Sigmoid colon (tissue), 7 donors: ENCODE results near the gene GSTK1. TPM values are rescaled to one million over a fixed set of nuclear protein-coding genes. Genes with fewer than 3 reads are reported as not detected.
"Not testable (repeated sequence)": the region's sequence is repeated elsewhere in the genome, so short reads cannot be mapped to it uniquely, and the experiment has no call there.

Source experiments
- DNase-seq: peaks from one replicate; pipeline ENCODE4 v3.0.0-alpha.2; 2019
- H3K27ac ChIP-seq, 4 donors: fragments of 200-600 bp; sonication (generic); one replicate each; pipeline ENCODE4 v1.5.1; 2016 to 2019; ENCODE audit warnings: mild to moderate bottlenecking in 1 of 4
- H3K27me3 ChIP-seq, 3 donors: fragments of 200-600 bp; sonication (generic); one replicate each; pipeline ENCODE4 v1.5.1; 2019; ENCODE audit warnings: mild to moderate bottlenecking in 1 of 3
- H3K36me3 ChIP-seq, 4 donors: fragments of 200-600 bp; sonication (generic); one replicate each; pipeline ENCODE4 v1.5.1; 2016 to 2019
- H3K4me1 ChIP-seq, 4 donors: fragments of 200-600 bp; sonication (generic); one replicate each; pipeline ENCODE4 v1.5.1; 2017 to 2019
- H3K4me3 ChIP-seq, 4 donors: fragments of 200-600 bp; sonication (generic); one replicate each; pipeline ENCODE4 v1.5.1; 2017 to 2019; ENCODE audit warnings: mild to moderate bottlenecking in 2 of 4, moderate library complexity in 1 of 4
- H3K9me3 ChIP-seq, 4 donors: fragments of 200-600 bp in 3 of 4; sonication (generic) in 3 of 4; one replicate each; pipeline versions ENCODE4 v1.5.1 to v1.6.1; 2013 to 2019
- EP300 ChIP-seq, 4 donors: sonication (generic); formaldehyde crosslinking; IDR thresholded peaks; one replicate each; pipeline ENCODE4 v1.6.1; 2017; ENCODE audit warnings: antibody characterized with exemption in 4 of 4
- POLR2A ChIP-seq, 2 donors: fragments of 450-650 bp; IDR thresholded peaks; one replicate each; pipeline ENCODE4 v1.6.1; 2016; ENCODE audit warnings: antibody characterized with exemption in 2 of 2, mild to moderate bottlenecking in 2 of 2, moderate library complexity in 2 of 2
- POLR2AphosphoS5 ChIP-seq, 4 donors: sonication (generic); formaldehyde crosslinking; IDR thresholded peaks; one replicate each; pipeline ENCODE4 v1.6.1; 2017; ENCODE audit warnings: antibody characterized with exemption in 4 of 4
- WGBS, 2 donors: extraction: QIAGEN DNeasy Blood & Tissue Kit; methylation state at CpG; one replicate each; pipeline ENCODE4 v1.1.7; 2013; 5-methylcytosine and 5-hydroxymethylcytosine counted together
- intact Hi-C: fragments of 100-400 bp; cut with DNase I; formaldehyde crosslinking; loops from one replicate; pipeline ENCODE4 v1.15.1; 2023
- polyA plus RNA-seq, 3 donors: library from polyadenylated mRNA; stranded (reverse); fragments of 200-250 nt; gene quantifications; one replicate each; pipeline ENCODE4 v1.2.3, GENCODE V29; 2013
- total RNA-seq, 4 donors: library from RNA; depleted of rRNA; stranded (reverse); fragments of >200 nt; gene quantifications; one replicate each; pipeline ENCODE4 v1.1.0, GENCODE V29; 2016
- TF ChIP-seq, protein P1 (sequence below), 4 experiments: fragments of 450-650 bp in 3 of 4; fragments of 200-600 bp in 1 of 4; IDR thresholded peaks; one replicate each; pipeline ENCODE4 v1.5.1; 2016 to 2019; ENCODE audit warnings: antibody characterized with exemption in 4 of 4, mild to moderate bottlenecking in 3 of 4, moderate library complexity in 2 of 4
- donor health status: healthy with polysubstance abuse.
- donor health status: Bipolar disorder and iron deficiency.
- donor health status: healthy.

The GSTK1 gene
- total and polyA plus RNA-seq, 7 donors: 111 to 247 (median 158) TPM

DNA sequence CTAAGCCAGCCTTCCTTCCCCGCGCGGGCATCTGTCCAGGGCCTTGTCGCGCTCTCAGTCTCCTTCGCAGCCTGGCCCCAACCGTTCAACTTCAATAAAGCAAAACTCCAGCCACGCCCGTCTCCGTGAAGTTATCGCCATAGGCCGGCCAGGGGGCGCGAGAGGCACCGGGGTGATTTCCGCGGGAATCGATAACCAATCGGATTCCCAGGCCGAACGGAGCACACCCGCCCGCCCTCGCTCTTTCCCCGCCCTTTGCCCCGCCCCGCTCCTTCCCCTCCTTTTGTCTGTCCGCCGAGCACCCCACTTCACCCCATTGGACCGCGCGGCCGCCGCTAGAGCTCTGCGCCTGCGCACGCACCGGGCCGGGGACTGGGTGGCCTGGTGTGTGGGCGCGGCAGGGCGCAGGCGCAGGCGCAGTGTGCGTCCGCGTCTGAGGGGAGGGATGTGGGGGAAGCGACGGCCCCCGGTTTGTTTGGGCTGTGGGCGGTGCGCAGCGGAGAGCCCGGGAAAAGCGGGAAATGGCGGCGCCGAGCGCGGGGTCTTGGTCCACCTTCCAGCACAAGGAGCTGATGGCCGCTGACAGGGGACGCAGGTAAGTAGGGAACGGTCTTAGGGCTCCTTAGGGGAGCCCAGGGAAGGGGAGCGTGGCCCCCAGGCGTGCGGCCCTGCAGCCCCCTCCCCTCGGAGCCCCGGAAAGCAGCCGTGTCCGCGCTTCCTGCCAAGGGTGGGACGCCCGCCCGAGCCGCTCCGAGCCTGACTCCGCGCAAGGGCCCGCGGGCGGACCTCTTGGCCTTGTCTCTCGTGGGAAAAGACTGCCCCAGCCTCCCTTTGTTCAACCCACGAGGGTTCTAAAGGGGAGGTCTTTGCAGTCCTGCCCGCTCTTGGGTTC is 24.9 kb downstream of the GSTK1 start, which contains the start of gene CASP2:
Gene CASP2, plus strand, starts transcription at position 417 of the 892 bp plus-strand sequence. Its CDS starts 105 bp downstream, at position 522.
- Histone ChIP-seq H3K36me3 (peaks cover 5 to 20% (median 16%) of the 10 kb centered on the region in 4 donors), H3K4me1 (peaks cover 0 to 32% (median 27%) of the 10 kb centered on the region in 4 donors), H3K4me3 (peak within 1 kb of the TSS; percentile 88 to 99 (median 94)), H3K9me3 (no peaks in the 10 kb centered on the region), H3K27ac (peak within 1 kb of the TSS; percentile 91 to 95 (median 94)), H3K27me3 (no peaks in the 10 kb centered on the region)
- peak; percentile 99 for DNase-seq
- TF ChIP-seq POLR2A (IDR thresholded peaks at IDR 0.05) (peak in 1 of 2 donors; percentile 62), EP300 (IDR thresholded peaks at IDR 0.05) (no peak), POLR2AphosphoS5 (IDR thresholded peaks at IDR 0.05) (peak; percentile 65 to 89 (median 84))
- TF ChIP-seq, protein P1, sequence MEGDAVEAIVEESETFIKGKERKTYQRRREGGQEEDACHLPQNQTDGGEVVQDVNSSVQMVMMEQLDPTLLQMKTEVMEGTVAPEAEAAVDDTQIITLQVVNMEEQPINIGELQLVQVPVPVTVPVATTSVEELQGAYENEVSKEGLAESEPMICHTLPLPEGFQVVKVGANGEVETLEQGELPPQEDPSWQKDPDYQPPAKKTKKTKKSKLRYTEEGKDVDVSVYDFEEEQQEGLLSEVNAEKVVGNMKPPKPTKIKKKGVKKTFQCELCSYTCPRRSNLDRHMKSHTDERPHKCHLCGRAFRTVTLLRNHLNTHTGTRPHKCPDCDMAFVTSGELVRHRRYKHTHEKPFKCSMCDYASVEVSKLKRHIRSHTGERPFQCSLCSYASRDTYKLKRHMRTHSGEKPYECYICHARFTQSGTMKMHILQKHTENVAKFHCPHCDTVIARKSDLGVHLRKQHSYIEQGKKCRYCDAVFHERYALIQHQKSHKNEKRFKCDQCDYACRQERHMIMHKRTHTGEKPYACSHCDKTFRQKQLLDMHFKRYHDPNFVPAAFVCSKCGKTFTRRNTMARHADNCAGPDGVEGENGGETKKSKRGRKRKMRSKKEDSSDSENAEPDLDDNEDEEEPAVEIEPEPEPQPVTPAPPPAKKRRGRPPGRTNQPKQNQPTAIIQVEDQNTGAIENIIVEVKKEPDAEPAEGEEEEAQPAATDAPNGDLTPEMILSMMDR (IDR thresholded peaks at IDR 0.05): peak in 2 of 4 experiments; percentile 13 to 27
- 3 to 4% methylated on average over 84 of the region's 84 CpGs for WGBS, 2 donors
- intact Hi-C loops: loop anchor here (2.0 to 5.0 kb wide), 2 partner anchors 23 to 94 kb away; partner anchors contain the start of gene ZYX

- Histone ChIP-seq H3K9me3 (no peaks in the 10 kb centered on the region), H3K27me3 (no peaks in the 10 kb centered on the region), H3K27ac (peak overlapping the region; percentile 91 to 95 (median 94)), H3K36me3 (peaks cover 12 to 27% (median 23%) of the 10 kb centered on the region in 4 donors), H3K4me3 (peak overlapping the region; percentile 88 to 99 (median 94)), H3K4me1 (peaks cover 0 to 32% (median 27%) of the 10 kb centered on the region in 4 donors)
- intact Hi-C loops: loop anchor here (2.0 to 5.0 kb wide), 2 partner anchors 24 to 93 kb away; partner anchors contain the start of gene ZYX
- WGBS, 2 donors: 1% methylated on average over 11 of the region's 11 CpGs
- DNase-seq: no peak
- TF ChIP-seq EP300 (IDR thresholded peaks at IDR 0.05): no peak
- no peak for TF ChIP-seq POLR2A (IDR thresholded peaks at IDR 0.05)
- TF ChIP-seq, protein P1 (IDR thresholded peaks at IDR 0.05): no peak
- no peak for TF ChIP-seq POLR2AphosphoS5 (IDR thresholded peaks at IDR 0.05)
Observed at GRCh38 chr7:143288836-143289235, 25.6 kb downstream of the GSTK1 start.

- Histone ChIP-seq H3K27me3 (no peaks in the 10 kb centered on the region), H3K9me3 (no peaks in the 10 kb centered on the region), H3K4me1 (peaks cover 0 to 32% (median 27%) of the 10 kb centered on the region in 4 donors), H3K27ac (peak overlapping the region; percentile 91 to 95 (median 94)), H3K36me3 (peaks cover 18 to 32% (median 28%) of the 10 kb centered on the region in 4 donors), H3K4me3 (peak overlapping the region; percentile 88 to 99 (median 94))
- DNase-seq: no peak
- intact Hi-C loops: loop anchor here (2.0 to 5.0 kb wide), 2 partner anchors 25 to 93 kb away; partner anchors contain the start of gene ZYX
- TF ChIP-seq, protein P1 (IDR thresholded peaks at IDR 0.05): no peak
- TF ChIP-seq POLR2AphosphoS5 (IDR thresholded peaks at IDR 0.05): no peak
- no peak for TF ChIP-seq EP300 (IDR thresholded peaks at IDR 0.05)
- TF ChIP-seq POLR2A (IDR thresholded peaks at IDR 0.05): no peak
- 7 to 18% methylated on average over 6 of the region's 6 CpGs for WGBS, 2 donors
Observed at GRCh38 chr7:143289421-143289820, 26.2 kb downstream of the GSTK1 start.

DNA sequence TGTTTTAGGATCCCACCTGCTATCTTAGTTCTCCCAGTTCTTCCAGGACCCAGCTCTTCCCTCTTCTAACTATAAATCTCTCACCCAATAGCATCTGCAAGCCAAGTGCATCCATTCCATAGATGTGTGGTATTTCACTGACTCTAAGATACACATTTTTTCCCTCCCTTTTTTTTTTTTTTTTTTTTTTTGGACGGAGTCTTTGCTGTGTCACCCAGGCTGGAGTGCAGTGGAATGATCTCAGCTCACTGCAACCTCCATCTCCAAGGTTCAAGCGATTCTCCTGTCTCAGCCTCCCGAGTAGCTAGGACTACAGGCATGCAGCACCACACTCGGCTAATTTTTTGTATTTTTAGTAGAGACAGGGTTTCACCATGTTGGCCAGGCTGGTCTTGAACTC is 26.6 kb downstream of the GSTK1 start:
- not testable (repeated sequence) for H3K27ac ChIP-seq, H3K4me3 ChIP-seq, H3K27me3 ChIP-seq, H3K9me3 ChIP-seq, DNase-seq
- 52 to 60% methylated on average over 4 of the region's 4 CpGs for WGBS, 2 donors
- peaks cover 23 to 37% (median 32%) of the 10 kb centered on the region in 4 donors for H3K36me3 ChIP-seq
- intact Hi-C loops: loop anchor here (2.0 to 5.0 kb wide), 2 partner anchors 25 to 92 kb away; partner anchors contain the start of gene ZYX
- peaks cover 0 to 32% (median 27%) of the 10 kb centered on the region in 4 donors for H3K4me1 ChIP-seq

GRCh38 chr7:143290293-143290692 is 27.1 kb downstream of the GSTK1 start:
- intact Hi-C loops: no loop called here
- TF ChIP-seq POLR2A (IDR thresholded peaks at IDR 0.05): no peak
- TF ChIP-seq, protein P1 (IDR thresholded peaks at IDR 0.05): no peak
- no peak for TF ChIP-seq POLR2AphosphoS5 (IDR thresholded peaks at IDR 0.05)
- no peak for TF ChIP-seq EP300 (IDR thresholded peaks at IDR 0.05)
- H3K9me3 ChIP-seq: no peaks in the 10 kb centered on the region
- H3K4me3 ChIP-seq: no peak overlapping the region
- H3K4me1 ChIP-seq: peaks cover 0 to 32% (median 27%) of the 10 kb centered on the region in 4 donors
- H3K27ac ChIP-seq: no peak overlapping the region
- no peaks in the 10 kb centered on the region for H3K27me3 ChIP-seq
- H3K36me3 ChIP-seq: peaks cover 23 to 41% (median 36%) of the 10 kb centered on the region in 4 donors
- no peak for DNase-seq
- WGBS, 2 donors: 57 to 72% methylated on average over 4 of the region's 4 CpGs
